Thoracic aorta (tissue), 2 donors: ENCODE measurements around the gene LIN9. TPM values are rescaled to one million over a fixed set of nuclear protein-coding genes. Genes with fewer than 3 reads are reported as not detected.

Experiments
- ATAC-seq: fragments of 150-250 bp; one replicate; pipeline ENCODE4 v1.8.0; 2017; ENCODE audit warnings: low read depth; ENCODE audit not compliant: insufficient number of reproducible peaks, low FRiP score
- DNase-seq: peaks from one replicate; pipeline ENCODE4 v3.0.0-alpha.2; 2020; ENCODE audit warnings: low spot score
- H3K27ac ChIP-seq, 2 donors: fragments of 200-600 bp; sonication (generic); 1 replicate in 1 of 2; 2 replicates in 1 of 2; pipeline ENCODE4 v1.5.1; 2016; ENCODE audit warnings: mild to moderate bottlenecking in 2 of 2, moderate library complexity in 2 of 2
- H3K27me3 ChIP-seq: fragments of 200-600 bp; sonication (generic); replicated peaks from 2 replicates; pipeline ENCODE4 v1.6.0; 2016; ENCODE audit warnings: mild to moderate bottlenecking; ENCODE audit not compliant: insufficient read depth
- H3K36me3 ChIP-seq: fragments of 200-600 bp; sonication (generic); one replicate; pipeline ENCODE4 v1.5.1; 2016
- H3K4me1 ChIP-seq, 2 donors: fragments of 200-600 bp; sonication (generic); 1 replicate in 1 of 2; 2 replicates in 1 of 2; pipeline versions ENCODE4 v1.5.1 to v1.6.0; 2016; ENCODE audit warnings: low read depth in 2 of 2, mild to moderate bottlenecking in 1 of 2; ENCODE audit not compliant: control insufficient read depth in 1 of 2
- H3K4me3 ChIP-seq: fragments of 200-600 bp; sonication (generic); 2 replicates; pipeline ENCODE4 v1.5.1; 2016; ENCODE audit warnings: mild to moderate bottlenecking
- H3K9me3 ChIP-seq: fragments of 200-600 bp; sonication (generic); 2 replicates; pipeline ENCODE4 v1.5.1; 2016
- CTCF ChIP-seq: fragments of 200-600 bp; sonication (generic); IDR thresholded peaks from one replicate; pipeline ENCODE4 v1.5.1; 2019; ENCODE audit warnings: antibody characterized with exemption
- total RNA-seq, 2 donors: library from RNA; depleted of rRNA; stranded (reverse); fragments of >200 nt; gene quantifications; one replicate each; pipeline versions ENCODE4 v1.1.0 to v1.2.3, GENCODE V29; 2016

LIN9 gene
- total RNA-seq, 2 donors from 2014 or later, result 1.3 to 1.6 TPM

- no peaks in the 10 kb centered on the region for H3K9me3 ChIP-seq
- peak overlapping the region in 1 of 2 donors; percentile 17 for H3K27ac ChIP-seq
- no peaks in the 10 kb centered on the region for H3K27me3 ChIP-seq
- H3K4me3 ChIP-seq, result no peak overlapping the region
- DNase-seq (no peak), ATAC-seq (no peak)
- no peaks in the 10 kb centered on the region for H3K36me3 ChIP-seq
- peak; percentile 25 for TF ChIP-seq CTCF
- H3K4me1 ChIP-seq, result peaks cover 25 to 52% of the 10 kb centered on the region in 2 donors
Measured at GRCh38 chr1:226181996-226182714, 126.8 kb downstream of the LIN9 start.

Other genes starting within 250 kb of the LIN9 start
- gene H3-3A, start 246.4 kb downstream of the LIN9 start, total RNA-seq, result 100 to 1,000 TPM; 226 to 258 TPM
- gene ACBD3, start 122.4 kb downstream of the LIN9 start, total RNA-seq, result 10 to 100 TPM; 44.7 to 59.8 TPM
- gene MIXL1, start 85.5 kb downstream of the LIN9 start, total RNA-seq, result not detected
- gene PARP1, start 98.9 kb upstream of the LIN9 start, total RNA-seq, result 10 to 100 TPM; 70.3 TPM
- gene STUM, start 239.6 kb upstream of the LIN9 start, total RNA-seq, result 1 to 10 TPM in 1 of 2 donors, under 1 TPM in 1; 0.41 to 1.6 TPM